Omental fat pad (tissue), 4 donors: ENCODE data around the gene HAP1. TPM values are rescaled to one million over a fixed set of nuclear protein-coding genes. Genes with fewer than 3 reads are reported as not detected.
A peak's percentile ranks its signal among the peaks of the same experiment; 100 is the strongest.
"Not testable (repeated sequence)": the region's sequence is repeated elsewhere in the genome, so short reads cannot be mapped to it uniquely, and the experiment has no call there.

Experiments
- ATAC-seq: fragments of 150-250 bp; one replicate; pipeline ENCODE4 v1.9.1; 2016; ENCODE audit warnings: mild to moderate bottlenecking, moderate library complexity; ENCODE audit not compliant: low FRiP score
- DNase-seq: peaks from one replicate; pipeline ENCODE4 v3.0.0-alpha.2; 2019; ENCODE audit warnings: low spot score
- CTCF ChIP-seq, 3 donors: fragments of 450-650 bp; IDR thresholded peaks; one replicate each; pipeline ENCODE4 v1.5.1; 2016 to 2017; ENCODE audit warnings: antibody characterized with exemption in 3 of 3, mild to moderate bottlenecking in 3 of 3, moderate library complexity in 2 of 3
- total RNA-seq, 4 donors: library from RNA; depleted of rRNA; stranded (reverse); fragments of >200 nt; gene quantifications; one replicate each; pipeline ENCODE4 v1.1.0, GENCODE V29; 2016

HAP1 gene
- 1 to 10 TPM in 1 of 4 donors, under 1 TPM in 1, not detected in 2; 0.47 to 1.1 TPM for total RNA-seq

GRCh38 chr17:41734139-41734948, at the start of gene HAP1:
HAP1 (minus strand) TSS chr17:41734643; CDS start chr17:41734634, 9 bp downstream.
- ATAC-seq (peak; percentile 31), DNase-seq (no peak)
- no peak for TF ChIP-seq CTCF (IDR thresholded peaks at IDR 0.05)

- no peak for DNase-seq
- no peak for TF ChIP-seq CTCF (IDR thresholded peaks at IDR 0.05)
Measured at GRCh38 chr17:41782142-41782541, 47.7 kb upstream of the HAP1 start.

GRCh38 chr17:41781404-41782110, 47.1 kb upstream of the HAP1 start:
- no peak for DNase-seq
- no peak for TF ChIP-seq CTCF (IDR thresholded peaks at IDR 0.05)
- no peak for ATAC-seq

More at GRCh38 chr17:41782142-41782541, 47.7 kb upstream of the HAP1 start:
- no peak for ATAC-seq

- ATAC-seq (no peak), DNase-seq (no peak)
- TF ChIP-seq CTCF (IDR thresholded peaks at IDR 0.05) = no peak
Measured at GRCh38 chr17:41779954-41780353, 45.5 kb upstream of the HAP1 start.

GRCh38 chr17:41777574-41778188, 43.2 kb upstream of the HAP1 start:
- TF ChIP-seq CTCF (IDR thresholded peaks at IDR 0.05) = no peak
- ATAC-seq = peak; percentile 50
- DNase-seq = no peak

- TF ChIP-seq CTCF (IDR thresholded peaks at IDR 0.05) = no peak
- DNase-seq (no peak), ATAC-seq (peak; percentile 35)
Measured at GRCh38 chr17:41777157-41777573, 42.7 kb upstream of the HAP1 start.

GRCh38 chr17:41776262-41776900, 41.9 kb upstream of the HAP1 start:
- ATAC-seq, DNase-seq: not testable (repeated sequence)
